Esophagus mucosa (tissue), 1 donor: ENCODE measurements around the gene RTBDN. TPM values are rescaled to one million over a fixed set of nuclear protein-coding genes. Genes with fewer than 3 reads are reported as not detected.
"Not testable (repeated sequence)": the region's sequence is repeated elsewhere in the genome, so short reads cannot be mapped to it uniquely, and the experiment has no call there.

ENCODE experiments used
- ATAC-seq: fragments of 200-7000 bp; cut with Tn5 transposase; one replicate; pipeline ENCODE4 v1.9.1; 2020
- total RNA-seq: library from RNA; stranded (reverse); gene quantifications from one replicate; pipeline ENCODE4 v1.2.4, GENCODE V29; 2023
- donor health status: DM: yes; HTN: yes; CAD: no.

Gene RTBDN
- total RNA-seq, 1 donor from 2014 or later: not detected

DNA sequence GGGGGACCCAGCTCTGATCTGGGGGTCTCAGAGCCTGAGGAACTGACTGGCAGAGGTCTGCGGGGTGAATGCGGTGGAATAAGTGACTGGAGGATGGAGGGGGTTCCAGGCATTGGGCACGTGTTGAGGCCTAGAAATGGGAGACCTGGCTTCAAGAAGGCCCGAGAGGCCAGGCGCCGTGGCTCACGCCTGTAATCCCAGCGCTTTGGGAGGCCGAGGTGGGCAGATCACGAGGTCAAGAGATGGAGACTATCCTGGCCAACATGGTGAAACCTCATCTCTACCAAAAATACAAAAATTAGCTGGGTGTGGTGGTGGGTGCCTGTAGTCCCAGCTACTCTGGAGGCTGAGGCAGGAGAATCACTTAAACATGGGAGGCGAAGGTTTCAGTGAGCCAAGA, 16.6 kb downstream of the RTBDN start:
- ATAC-seq: peak; percentile 13

- ATAC-seq: not testable (repeated sequence)
These were observed 17.2 kb downstream of the RTBDN start for GRCh38 chr19:12817188-12817587.

DNA sequence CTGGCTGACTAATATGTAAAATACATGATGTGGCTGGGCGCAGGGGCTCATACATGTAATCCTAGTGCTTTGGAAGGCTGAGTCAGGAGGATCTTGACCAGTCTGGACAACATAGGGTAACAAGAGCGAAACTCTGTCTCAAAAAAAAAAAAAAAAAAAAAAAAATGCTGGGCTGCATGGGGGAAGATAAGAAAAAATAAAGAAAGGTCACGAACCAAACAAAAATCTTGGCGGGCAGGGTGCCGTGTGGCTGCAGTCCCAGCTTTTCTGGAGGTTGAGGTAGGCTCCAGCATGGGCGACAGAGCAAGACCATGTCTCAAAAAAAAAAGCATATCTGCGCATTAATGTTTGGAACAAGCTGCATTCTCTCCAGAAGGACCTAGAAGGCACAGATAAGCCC, 19.3 kb downstream of the RTBDN start:
- no peak for ATAC-seq

DNA sequence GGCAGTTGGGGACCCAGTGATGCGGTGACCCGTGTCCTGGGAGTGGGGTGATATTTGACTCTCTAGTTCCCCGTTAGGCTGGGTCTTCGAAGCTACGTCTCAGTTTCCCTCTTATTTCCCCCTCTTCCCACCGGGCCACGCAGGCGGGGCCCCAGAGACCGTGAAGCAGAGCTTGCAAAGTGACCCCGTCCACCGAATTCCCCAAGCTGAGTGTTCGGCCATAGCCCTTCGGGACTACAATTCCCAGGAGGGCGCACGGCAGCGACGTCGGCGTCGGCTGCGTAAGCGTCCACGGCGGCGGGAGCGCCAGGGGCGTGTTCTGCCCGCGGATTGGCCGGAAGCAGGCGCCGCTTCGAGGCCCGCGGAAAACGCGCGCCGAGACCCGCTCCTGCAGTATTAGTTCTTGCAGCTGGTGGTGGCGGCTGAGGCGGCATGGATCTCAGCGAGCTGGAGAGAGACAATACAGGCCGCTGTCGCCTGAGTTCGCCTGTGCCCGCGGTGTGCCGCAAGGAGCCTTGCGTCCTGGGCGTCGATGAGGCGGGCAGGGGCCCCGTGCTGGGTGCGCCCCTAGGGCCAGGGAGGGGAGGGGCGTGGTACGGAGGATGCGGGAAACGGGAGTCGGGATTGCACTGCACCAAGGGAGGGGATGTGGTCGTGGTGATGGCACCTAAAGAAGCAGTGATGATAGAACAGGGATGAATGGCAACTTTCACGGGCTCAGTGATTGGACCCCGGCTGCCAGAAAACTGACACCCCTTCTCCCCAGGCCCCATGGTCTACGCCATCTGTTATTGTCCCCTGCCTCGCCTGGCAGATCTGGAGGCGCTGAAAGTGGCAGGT, 27.9 kb downstream of the RTBDN start, which contains the start of gene RNASEH2A:
Gene RNASEH2A (plus strand): TSS at position 343 of the 840 bp plus-strand sequence. CDS start 90 bp downstream, at position 433.
- ATAC-seq: peak; percentile 78

GRCh38 chr19:12804051-12804450, 30.3 kb downstream of the RTBDN start:
- ATAC-seq: no peak

DNA sequence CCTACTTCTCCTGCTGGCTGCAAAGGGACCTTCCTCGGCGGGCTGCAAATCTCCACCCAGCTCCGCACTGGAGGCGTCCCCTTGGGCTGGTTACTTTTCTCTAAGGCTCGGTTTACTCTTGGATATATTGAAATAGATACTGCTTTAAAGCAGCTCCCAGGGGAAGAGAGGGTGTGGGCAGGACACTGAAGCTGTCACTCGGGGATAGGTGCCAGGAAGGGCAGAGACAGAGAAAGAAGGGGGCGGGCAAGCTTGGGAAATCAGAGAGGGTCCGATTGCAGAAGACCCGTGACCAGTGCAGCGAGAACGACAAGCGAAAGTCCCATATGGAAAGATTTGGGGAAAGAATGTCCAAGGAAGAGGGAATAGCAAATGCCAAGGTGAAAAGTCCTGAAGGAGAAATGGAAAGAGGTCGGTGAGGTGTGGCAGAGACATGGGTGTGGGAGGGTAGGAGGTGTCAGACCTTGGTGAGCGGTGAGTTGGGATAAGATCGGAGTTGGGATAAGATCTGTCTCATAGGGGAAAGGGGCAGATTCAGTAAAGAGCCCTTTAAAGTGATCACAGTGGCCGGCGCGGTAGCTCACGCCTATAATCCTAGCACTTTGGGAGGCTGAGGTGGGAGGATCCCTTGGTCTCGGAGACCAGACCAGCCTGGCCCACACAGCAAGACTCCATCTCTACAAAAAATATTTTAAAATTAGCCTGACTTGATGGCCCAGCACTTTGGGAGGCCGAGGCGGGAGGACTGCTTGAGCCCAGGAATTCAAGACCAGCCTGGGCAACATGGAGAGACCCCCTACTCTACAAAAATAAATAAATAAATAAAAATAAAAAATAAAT, 31.9 kb downstream of the RTBDN start:
- no peak for ATAC-seq

GRCh38 chr19:12801466-12802266, 32.7 kb downstream of the RTBDN start, which contains the start of the genes PRDX2 and THSD8:
PRDX2 (minus strand) TSS chr19:12801800; CDS start chr19:12801261, 539 bp downstream.
THSD8 (plus strand) TSS chr19:12802069; CDS start chr19:12802072, 3 bp downstream.
- peak; percentile 73 for ATAC-seq

- ATAC-seq: peak; percentile 10
These were observed 33.4 kb downstream of the RTBDN start for GRCh38 chr19:12800923-12801465.

GRCh38 chr19:12800466-12800770, 34.0 kb downstream of the RTBDN start:
- ATAC-seq: no peak

GRCh38 chr19:12799742-12800465, 34.5 kb downstream of the RTBDN start:
- no peak for ATAC-seq

DNA sequence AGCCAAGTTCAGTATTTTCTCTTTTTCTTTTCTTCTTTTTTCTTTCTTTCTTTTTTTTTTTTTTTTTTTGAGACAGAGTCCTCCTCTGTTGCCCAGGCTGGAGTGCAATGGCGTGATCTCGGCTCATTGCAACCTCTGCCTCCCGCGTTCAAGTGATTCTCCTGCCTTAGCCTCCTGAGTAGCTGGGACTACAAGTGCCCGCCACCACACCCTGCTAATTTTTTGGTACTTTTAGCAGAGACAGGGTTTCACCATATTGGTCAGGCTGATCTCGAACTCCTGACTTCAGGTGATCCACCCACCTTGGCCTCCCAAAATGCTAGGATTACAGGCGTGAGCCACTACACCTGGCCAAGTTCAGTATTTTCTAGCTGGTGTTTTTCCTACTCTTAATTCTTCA, 36.8 kb downstream of the RTBDN start:
- ATAC-seq: not testable (repeated sequence)

DNA sequence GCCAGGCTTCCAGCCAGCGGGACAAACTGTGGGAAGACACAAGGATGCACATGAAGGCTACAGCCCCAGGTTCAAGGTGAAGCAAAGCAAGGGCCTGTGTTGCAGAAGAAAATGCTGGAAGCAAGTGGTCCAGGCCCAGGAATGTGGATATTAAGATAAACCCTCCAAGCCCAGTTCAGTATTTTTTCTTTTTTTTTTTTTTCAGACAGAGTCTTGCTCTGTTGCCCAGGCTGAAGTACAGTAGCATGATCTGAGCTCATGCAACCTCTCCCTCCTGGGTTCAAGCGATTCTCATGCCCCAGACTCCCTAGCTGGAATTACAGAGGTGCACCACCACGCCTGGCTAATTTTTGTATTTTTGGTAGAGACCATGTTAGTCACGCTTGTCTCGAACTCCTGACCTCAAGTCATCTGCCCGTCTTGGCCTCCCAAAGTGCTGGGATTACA, 37.2 kb downstream of the RTBDN start:
- ATAC-seq: no peak

- peak; percentile 22 for ATAC-seq
These were observed 38.0 kb downstream of the RTBDN start for GRCh38 chr19:12796146-12797071.

GRCh38 chr19:12794971-12795381, 39.4 kb downstream of the RTBDN start:
- no peak for ATAC-seq

DNA sequence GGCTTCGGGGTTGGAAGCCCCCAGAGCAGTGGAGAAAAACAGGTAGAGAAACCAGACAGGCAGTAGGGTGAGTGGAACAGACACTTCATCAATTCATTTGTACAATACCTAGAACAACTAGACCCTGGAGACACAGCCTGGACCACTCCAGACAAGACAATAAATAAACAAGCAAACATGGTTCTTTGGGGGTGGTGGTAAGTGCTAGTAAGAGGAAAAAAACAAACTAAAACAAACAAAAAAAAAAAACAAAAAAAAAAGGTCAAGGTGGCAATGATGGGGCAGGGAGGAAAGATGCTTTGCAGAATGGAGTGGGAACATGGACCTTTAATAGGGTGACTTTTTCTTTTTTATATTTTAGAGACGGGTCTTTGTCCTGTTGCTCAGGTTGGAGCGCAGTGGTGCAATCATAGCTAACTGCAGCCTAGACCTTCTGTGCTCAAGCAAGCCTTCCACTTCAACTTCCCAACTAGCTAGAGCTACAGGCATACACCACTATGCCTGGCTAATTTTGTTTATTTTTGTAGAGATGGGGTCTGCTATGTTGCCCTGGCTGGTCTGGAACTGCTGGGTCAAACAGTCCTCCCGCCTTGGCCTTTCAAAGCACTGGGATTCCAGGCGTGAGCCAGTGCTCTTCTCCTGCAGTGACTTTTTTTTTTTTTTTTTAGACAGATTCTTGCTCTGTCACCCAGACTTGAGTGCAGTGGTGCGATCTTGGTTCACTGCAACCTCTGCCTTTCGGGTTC, 40.0 kb downstream of the RTBDN start:
- no peak for ATAC-seq

DNA sequence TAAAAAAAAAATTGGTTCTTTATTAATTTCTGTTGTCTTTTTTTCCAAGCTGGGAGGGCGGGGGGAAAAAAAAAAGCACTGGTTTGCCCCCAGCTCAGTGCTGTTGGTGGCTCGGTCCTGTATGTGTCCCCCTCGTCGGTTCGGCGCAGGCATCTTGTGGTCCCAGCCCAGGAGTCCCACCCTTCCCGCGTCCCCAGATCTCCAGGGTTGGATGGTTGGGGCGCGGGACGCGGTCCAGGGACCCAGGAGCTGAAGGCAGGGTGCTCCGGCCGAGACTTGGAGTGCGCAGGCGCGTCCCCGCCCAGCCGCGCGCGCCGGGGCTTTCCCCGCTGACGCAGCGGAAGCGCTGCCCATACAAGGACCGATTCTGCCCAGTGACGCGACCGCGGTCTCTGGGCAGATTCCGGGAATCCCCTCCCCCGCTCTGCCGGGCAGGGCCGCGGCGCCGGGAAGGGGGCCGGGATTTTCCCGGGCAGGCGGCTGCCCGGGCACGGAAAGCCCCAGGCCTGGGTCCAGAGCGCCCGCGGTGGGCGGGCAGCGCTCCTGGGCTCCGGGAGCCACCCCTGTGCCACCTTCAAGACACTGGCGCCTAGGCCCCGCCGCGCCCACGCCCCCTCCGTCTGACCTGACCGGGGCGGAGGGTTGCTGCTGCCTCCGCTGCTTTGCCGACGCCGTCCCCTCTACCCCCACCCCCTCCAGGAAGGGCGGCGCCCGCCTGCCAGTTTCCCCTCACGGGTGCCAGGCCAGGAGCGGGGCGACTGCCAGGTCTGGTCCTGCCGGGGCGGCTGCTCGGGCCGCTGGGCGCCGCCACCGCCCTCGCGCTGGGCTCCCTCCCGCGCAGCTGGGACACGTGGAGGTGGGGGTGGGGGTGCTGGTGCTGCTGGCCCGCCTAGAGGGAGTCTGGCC, 40.8 kb downstream of the RTBDN start:
- ATAC-seq: peak; percentile 45

DNA sequence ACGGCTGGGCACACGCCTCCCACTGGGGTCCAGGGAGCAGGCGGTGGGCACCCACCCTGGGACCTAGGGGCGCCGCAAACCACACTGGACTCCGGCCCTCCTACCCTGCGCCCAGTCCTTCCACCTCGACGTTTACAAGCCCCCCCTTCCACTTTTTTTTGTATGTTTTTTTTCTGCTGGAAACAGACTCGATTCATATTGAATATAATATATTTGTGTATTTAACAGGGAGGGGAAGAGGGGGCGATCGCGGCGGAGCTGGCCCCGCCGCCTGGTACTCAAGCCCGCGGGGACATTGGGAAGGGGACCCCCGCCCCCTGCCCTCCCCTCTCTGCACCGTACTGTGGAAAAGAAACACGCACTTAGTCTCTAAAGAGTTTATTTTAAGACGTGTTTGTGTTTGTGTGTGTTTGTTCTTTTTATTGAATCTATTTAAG, 41.5 kb downstream of the RTBDN start:
- ATAC-seq: no peak
